Activated T-cell treated with anti-CD3 and anti-CD28 coated beads, Interleukin-2, amount 50 U/mL, for 72 hours (primary cell): Measurements from ENCODE around the gene HAGH. TPM values are rescaled to one million over a fixed set of nuclear protein-coding genes. Genes with fewer than 3 reads are reported as not detected.

ENCODE experiments used
- ATAC-seq, 2 donors: fragments of 150-1000 bp; cut with Tn5 transposase; replicated peaks in 1 of 2; 2 replicates each; pipeline ENCODE4 v1.10.0; 2021; ENCODE audit warnings: moderate library complexity in 2 of 2, mild to moderate bottlenecking in 1 of 2
- DNase-seq, 2 donors: peaks; one replicate each; pipeline ENCODE4 v3.0.0; 2021 to 2022; ENCODE audit warnings: mixed read lengths in 1 of 2
- H3K27ac Mint-ChIP-seq: one replicate; pipeline ENCODE4 v1.8.0; 2022; ENCODE audit warnings: mild to moderate bottlenecking, moderate library complexity, mixed read lengths
- H3K27me3 Mint-ChIP-seq: one replicate; pipeline ENCODE4 v1.8.0; 2022; ENCODE audit warnings: low read depth, mixed read lengths
- H3K36me3 Mint-ChIP-seq, 2 donors: one replicate each; pipeline ENCODE4 v1.8.0; 2022; ENCODE audit warnings: mixed read lengths in 2 of 2, mild to moderate bottlenecking in 1 of 2; ENCODE audit not compliant: insufficient read depth in 2 of 2
- H3K4me1 Mint-ChIP-seq: one replicate; pipeline ENCODE4 v1.8.0; 2022; ENCODE audit warnings: low read depth, mixed read lengths
- H3K4me3 Mint-ChIP-seq, 2 donors: one replicate each; pipeline ENCODE4 v1.8.0; 2022; ENCODE audit warnings: mild to moderate bottlenecking in 2 of 2, mixed read lengths in 2 of 2, moderate library complexity in 2 of 2
- H3K9me3 Mint-ChIP-seq, 2 donors: one replicate each; pipeline ENCODE4 v1.8.0; 2022; ENCODE audit warnings: mixed read lengths in 2 of 2
- total RNA-seq, 2 donors: library from RNA; stranded (reverse); gene quantifications; one replicate each; pipeline ENCODE4 v1.2.3, GENCODE V29; 2022

The HAGH gene
- total RNA-seq, 2 donors from 2014 or later: 45.0 to 53.5 TPM

- peaks cover 0 to 2% of the 10 kb centered on the region in 2 donors for H3K36me3 Mint-ChIP-seq
- H3K4me1 Mint-ChIP-seq: peaks cover 39% of the 10 kb centered on the region
- no peaks in the 10 kb centered on the region for H3K27me3 Mint-ChIP-seq
- DNase-seq (no peak), ATAC-seq (no peak)
- peak overlapping the region; percentile 80 to 85 for H3K4me3 Mint-ChIP-seq
- peak overlapping the region; percentile 54 for H3K27ac Mint-ChIP-seq
- H3K9me3 Mint-ChIP-seq: no peaks in the 10 kb centered on the region
Measured at GRCh38 chr16:1825381-1825863, 1.2 kb downstream of the HAGH start.

DNA sequence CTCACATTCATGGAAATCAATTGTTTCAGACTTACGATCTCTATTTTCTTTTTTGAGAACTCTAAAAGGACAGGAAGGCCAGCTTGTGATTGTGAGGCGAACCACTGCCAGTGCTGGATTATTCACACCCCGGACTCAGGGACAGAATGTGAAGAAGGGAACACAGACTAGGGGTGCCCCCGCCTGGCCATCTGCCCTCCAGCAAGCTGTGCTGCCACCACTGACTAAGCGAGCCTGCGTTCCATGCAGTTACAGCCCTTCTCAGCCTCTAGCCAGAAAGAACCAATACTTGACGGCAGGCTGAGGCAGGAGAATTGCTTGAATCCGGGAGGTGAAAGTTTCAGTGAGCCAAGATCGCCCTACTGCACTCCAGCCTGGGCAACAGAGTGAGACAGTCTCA, 2.8 kb downstream of the HAGH start:
- H3K36me3 Mint-ChIP-seq: peaks cover 0 to 2% of the 10 kb centered on the region in 2 donors
- DNase-seq (peak; percentile 10 to 19), ATAC-seq (no peak)
- H3K4me3 Mint-ChIP-seq: no peak overlapping the region
- H3K27ac Mint-ChIP-seq: no peak overlapping the region
- no peaks in the 10 kb centered on the region for H3K27me3 Mint-ChIP-seq
- H3K4me1 Mint-ChIP-seq: peaks cover 25% of the 10 kb centered on the region
- H3K9me3 Mint-ChIP-seq: no peaks in the 10 kb centered on the region

DNA sequence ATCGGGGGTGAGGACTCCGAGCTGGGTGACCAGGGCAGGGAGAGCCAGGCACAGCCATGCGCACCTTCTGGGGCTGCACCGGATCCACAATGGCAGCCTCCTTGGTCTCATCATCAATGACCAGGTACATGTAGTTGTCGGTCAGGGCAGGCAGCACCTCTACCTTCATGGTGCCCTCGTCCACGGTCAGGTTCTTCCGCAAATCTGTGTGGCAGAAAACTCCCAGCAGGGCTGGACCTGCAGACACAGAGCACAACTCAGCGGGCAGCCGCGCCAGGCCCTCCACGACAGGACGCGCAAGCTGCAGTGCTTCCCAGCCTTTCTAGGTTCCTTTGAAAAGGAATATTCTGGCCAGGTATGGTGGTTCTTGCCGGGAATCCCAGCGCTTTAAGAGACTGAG, 3.8 kb downstream of the HAGH start:
- no peak for DNase-seq
- Mint-ChIP-seq H3K4me3 (no peak overlapping the region), H3K27me3 (no peaks in the 10 kb centered on the region), H3K27ac (no peak overlapping the region), H3K4me1 (peaks cover 14% of the 10 kb centered on the region), H3K9me3 (no peaks in the 10 kb centered on the region), H3K36me3 (peaks cover 0 to 2% of the 10 kb centered on the region in 2 donors)
- ATAC-seq: no peak

DNA sequence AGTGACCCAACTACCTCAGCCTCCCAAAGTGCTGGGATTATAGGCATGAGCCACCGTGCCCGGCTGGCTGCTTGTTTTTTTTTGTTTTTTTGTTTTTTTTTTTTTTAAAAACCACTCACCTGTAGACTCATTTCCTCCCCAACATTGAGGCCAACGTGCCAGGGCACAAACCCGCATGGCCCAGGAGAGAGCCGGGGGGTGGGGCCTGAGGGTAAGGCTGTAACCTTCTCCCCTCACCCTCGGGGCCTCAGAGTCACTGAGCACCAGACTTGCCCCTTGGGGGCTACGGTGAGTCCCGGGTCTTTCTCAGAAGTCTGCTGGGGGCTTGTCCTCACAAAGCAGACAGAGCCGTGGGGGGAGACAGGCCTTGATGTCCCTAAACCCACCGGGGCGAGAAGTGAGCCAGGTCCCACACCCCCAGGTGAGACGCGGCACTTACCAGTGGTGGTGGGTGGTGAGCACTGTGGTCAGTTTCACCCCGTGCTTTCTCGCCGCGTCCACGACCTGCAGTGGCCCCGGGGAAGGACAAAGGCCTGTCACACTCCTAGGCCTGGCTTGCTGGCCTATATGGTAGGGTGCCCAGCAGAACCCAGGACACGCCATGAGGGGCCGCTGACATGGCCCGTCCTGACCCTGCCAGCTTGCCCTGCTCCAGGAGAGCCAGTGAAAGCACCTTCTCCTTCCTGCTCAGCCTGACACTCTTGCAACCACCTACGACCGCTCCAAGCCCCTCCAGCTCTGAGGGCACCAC, 4.6 kb downstream of the HAGH start:
- ATAC-seq: no peak
- Mint-ChIP-seq H3K27me3 (no peaks in the 10 kb centered on the region), H3K27ac (no peak overlapping the region)

GRCh38 chr16:1820946-1821290, 5.7 kb downstream of the HAGH start:
- H3K36me3 Mint-ChIP-seq: no peaks in the 10 kb centered on the region
- ATAC-seq (no peak), DNase-seq (no peak)
- H3K27me3 Mint-ChIP-seq: no peaks in the 10 kb centered on the region
- peaks cover 8% of the 10 kb centered on the region for H3K4me1 Mint-ChIP-seq
- H3K27ac Mint-ChIP-seq: no peak overlapping the region
- H3K4me3 Mint-ChIP-seq: no peak overlapping the region
- H3K9me3 Mint-ChIP-seq: no peaks in the 10 kb centered on the region

More for the DNA sequence above, 4.6 kb downstream of the HAGH start:
- peaks cover 0 to 2% of the 10 kb centered on the region in 2 donors for H3K36me3 Mint-ChIP-seq
- H3K4me1 Mint-ChIP-seq: peaks cover 8% of the 10 kb centered on the region
- no peak overlapping the region for H3K4me3 Mint-ChIP-seq
- H3K9me3 Mint-ChIP-seq: no peaks in the 10 kb centered on the region
- no peak for DNase-seq

DNA sequence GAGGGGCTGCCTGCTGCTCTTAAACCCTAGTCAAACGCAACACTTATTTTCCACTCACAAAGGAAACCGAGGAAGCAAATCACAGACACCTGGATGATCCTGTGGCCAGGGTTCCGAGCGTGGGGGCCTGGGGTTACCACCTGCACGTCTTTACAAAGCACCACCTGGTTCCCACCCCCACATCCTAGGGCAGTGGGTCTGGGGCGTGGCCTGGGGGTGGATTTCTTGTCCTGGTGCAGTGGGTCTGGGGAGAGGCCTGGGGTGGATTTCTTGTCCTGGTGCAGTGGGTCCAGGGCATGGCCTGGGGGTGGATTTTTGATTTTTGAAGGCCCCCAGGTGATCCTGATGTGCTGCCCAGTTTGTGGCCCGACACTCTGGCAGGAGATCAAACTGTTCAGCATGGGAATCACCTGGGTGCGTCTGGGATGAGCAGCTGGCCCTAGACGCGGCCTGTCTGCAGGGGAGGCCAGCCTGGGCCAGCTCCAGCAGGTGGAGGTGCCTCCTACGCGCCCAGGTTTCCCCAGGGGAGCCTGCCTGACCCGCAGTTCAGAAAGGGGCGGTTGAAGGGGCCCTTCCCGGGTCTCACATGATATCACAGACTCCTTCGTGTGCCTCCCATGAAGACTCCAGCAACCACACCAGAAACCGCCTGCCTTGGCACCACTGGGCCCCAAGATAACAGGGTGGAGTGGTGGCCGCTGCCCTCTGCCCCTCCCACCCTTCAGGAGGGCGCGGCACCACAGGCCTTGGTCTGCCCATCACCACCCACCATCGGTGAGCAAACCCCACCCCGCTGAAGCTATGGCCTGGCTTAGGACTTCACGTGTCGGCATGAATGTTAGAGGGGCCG, 6.3 kb downstream of the HAGH start:
- no peaks in the 10 kb centered on the region for H3K9me3 Mint-ChIP-seq
- peaks cover 8% of the 10 kb centered on the region for H3K4me1 Mint-ChIP-seq
- ATAC-seq (no peak), DNase-seq (no peak)
- H3K27ac Mint-ChIP-seq: no peak overlapping the region
- H3K36me3 Mint-ChIP-seq: no peaks in the 10 kb centered on the region
- H3K4me3 Mint-ChIP-seq: no peak overlapping the region
- H3K27me3 Mint-ChIP-seq: no peaks in the 10 kb centered on the region

GRCh38 chr16:1819611-1820010, 7.0 kb downstream of the HAGH start:
- no peaks in the 10 kb centered on the region for H3K27me3 Mint-ChIP-seq
- no peak overlapping the region for H3K27ac Mint-ChIP-seq
- DNase-seq (no peak), ATAC-seq (no peak)
- no peak overlapping the region for H3K4me3 Mint-ChIP-seq
- H3K36me3 Mint-ChIP-seq: no peaks in the 10 kb centered on the region
- H3K9me3 Mint-ChIP-seq: no peaks in the 10 kb centered on the region
- H3K4me1 Mint-ChIP-seq: peaks cover 4% of the 10 kb centered on the region

GRCh38 chr16:1818873-1819525, 7.6 kb downstream of the HAGH start:
- Mint-ChIP-seq H3K4me1 (no peaks in the 10 kb centered on the region), H3K27ac (no peak overlapping the region), H3K27me3 (no peaks in the 10 kb centered on the region), H3K9me3 (no peaks in the 10 kb centered on the region), H3K4me3 (no peak overlapping the region), H3K36me3 (no peaks in the 10 kb centered on the region)
- ATAC-seq (no peak), DNase-seq (no peak)

DNA sequence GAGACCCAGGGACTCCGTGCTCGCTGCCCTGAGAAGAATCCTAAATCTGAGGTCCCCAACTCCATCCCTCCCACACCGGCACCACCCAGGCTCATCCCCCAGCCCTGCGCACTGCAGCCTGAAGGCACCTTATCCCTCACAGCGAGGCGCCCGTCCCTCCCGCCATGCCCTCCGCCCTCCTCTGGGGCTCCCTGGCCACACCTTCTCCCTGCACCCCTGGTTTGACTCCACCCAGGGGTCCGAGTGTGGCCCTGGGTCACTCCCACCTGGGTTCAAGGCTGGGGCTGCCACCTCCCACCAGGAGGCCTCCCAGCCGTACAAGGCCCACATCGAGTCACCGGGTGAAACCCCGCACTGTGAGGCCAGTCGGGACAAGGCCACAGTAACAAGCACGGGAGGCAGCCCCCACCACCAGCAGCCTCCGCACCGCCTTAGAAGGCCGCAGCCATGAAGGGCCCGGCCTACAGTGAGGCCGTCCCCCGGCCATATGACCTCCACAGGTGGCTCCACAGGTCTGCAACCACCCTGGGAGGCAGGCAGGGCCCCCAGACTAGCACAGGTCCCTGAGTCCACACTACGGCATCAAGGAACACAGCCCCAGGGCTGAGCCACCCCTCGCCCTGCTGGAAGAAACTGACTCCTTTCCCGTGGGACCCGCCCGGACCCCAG, 8.3 kb downstream of the HAGH start:
- no peak for DNase-seq
- Mint-ChIP-seq H3K36me3 (no peaks in the 10 kb centered on the region), H3K4me3 (no peak overlapping the region), H3K27me3 (no peaks in the 10 kb centered on the region), H3K27ac (no peak overlapping the region), H3K9me3 (no peaks in the 10 kb centered on the region), H3K4me1 (no peaks in the 10 kb centered on the region)
- no peak for ATAC-seq

DNA sequence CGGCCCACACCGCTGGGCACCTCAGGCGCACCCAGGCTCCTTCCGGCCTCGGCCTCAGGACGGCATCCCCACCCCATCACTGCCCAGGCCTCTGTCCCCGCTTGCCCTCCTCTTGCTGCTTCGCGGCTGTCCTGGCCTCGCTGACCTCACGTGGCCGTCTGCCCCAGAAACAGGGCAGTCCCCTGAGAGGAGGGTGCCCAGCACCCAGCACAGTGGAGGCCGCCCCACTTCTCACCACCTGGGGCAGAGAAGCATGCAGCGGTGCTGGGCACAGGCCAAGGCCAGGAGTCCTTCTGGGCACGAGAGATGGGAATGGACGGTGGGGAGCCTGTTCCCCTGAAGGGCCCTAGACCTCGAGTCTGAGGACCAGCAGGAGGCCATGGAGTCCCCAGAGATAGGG, 8.9 kb downstream of the HAGH start:
- no peaks in the 10 kb centered on the region for H3K4me1 Mint-ChIP-seq
- H3K9me3 Mint-ChIP-seq: no peaks in the 10 kb centered on the region
- ATAC-seq: no peak
- no peak overlapping the region for H3K27ac Mint-ChIP-seq
- no peaks in the 10 kb centered on the region for H3K27me3 Mint-ChIP-seq
- H3K36me3 Mint-ChIP-seq: no peaks in the 10 kb centered on the region
- no peak for DNase-seq
- no peak overlapping the region for H3K4me3 Mint-ChIP-seq

DNA sequence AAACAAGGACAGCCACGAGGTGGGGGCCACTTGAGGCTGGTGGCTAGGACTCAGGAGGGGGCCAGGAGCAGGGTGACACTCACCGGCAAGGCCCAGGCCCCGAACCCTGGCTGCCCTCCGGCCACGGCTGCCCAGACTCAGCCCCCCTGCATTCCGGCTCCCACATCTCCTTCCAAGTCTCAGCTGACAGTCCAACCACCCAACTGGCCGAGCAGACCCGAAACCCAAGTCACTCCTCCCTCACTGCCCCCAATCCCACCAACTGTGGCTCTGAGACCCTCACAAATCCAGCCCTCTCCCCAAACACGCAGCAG, 9.4 kb downstream of the HAGH start:
- ATAC-seq (no peak), DNase-seq (no peak)
- H3K9me3 Mint-ChIP-seq: no peaks in the 10 kb centered on the region
- H3K4me3 Mint-ChIP-seq: no peak overlapping the region
- no peaks in the 10 kb centered on the region for H3K36me3 Mint-ChIP-seq
- peaks cover 4% of the 10 kb centered on the region for H3K4me1 Mint-ChIP-seq
- H3K27ac Mint-ChIP-seq: no peak overlapping the region
- H3K27me3 Mint-ChIP-seq: no peaks in the 10 kb centered on the region

DNA sequence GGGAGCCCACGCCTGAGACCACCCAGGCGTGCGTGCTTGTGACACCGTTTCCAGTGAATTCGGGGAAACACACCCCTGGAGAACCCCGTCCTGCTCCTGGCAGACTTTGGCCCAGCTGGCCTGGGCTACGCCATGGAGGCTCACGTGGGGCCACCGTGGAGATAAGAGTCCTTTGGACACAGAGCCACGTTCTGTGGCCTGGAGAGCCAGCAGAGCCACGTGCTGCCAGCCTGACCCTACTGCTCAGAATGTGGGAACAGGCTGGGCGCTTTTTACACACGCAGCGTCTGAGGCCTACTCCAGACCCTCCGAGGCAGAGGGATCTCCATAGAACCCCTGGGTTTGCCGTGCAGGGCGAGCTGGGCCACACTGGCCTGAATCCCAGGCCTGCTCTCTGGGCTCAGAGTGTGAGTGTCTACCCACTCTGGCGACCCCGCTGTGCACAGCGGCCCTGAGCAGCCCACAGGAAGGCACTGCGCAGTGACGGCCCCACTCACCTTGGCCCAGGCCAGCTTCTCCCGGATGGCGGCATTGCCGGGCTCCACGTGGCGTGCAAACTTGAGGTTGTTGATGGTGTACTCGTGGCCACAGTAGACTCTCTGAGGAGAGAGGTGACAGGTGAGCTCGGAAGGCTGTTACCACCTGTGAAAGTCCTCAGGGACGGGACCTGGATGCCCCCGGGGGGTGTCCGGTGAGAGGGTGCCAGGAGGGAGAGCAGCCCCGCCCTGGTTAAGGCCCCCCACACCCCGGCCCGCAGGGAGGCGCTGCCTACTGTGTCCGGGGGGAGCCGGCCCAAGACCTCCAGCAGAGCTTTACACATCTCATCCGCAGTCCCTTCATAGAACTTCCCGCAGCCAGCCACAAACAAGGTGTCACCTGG, 10.0 kb downstream of the HAGH start:
- H3K27ac Mint-ChIP-seq: no peak overlapping the region
- ATAC-seq (no peak), DNase-seq (no peak)
- H3K36me3 Mint-ChIP-seq: no peaks in the 10 kb centered on the region
- no peaks in the 10 kb centered on the region for H3K9me3 Mint-ChIP-seq
- H3K27me3 Mint-ChIP-seq: no peaks in the 10 kb centered on the region
- no peak overlapping the region for H3K4me3 Mint-ChIP-seq
- H3K4me1 Mint-ChIP-seq: peaks cover 5% of the 10 kb centered on the region
